ENCODE measurements around the gene ASMT.
"Not testable (repeated sequence)": the region's sequence is repeated elsewhere in the genome, so short reads cannot be mapped to it uniquely, and the experiment has no call there.

The ASMT gene

GRCh38 chrX:1614927-1615326, at the start of gene ASMT:
Gene ASMT (plus strand): TSS chrX:1615059. CDS start chrX:1615200, 141 bp downstream.
- DNase-seq: no peak

GRCh38 chrX:1574181-1574580, 40.7 kb upstream of the ASMT start:
- DNase-seq: not testable (repeated sequence)

- no peak for DNase-seq
Observed at GRCh38 chrX:1576201-1576992, 38.5 kb upstream of the ASMT start.

GRCh38 chrX:1577845-1578244, 37.0 kb upstream of the ASMT start:
- DNase-seq: no peak

DNA sequence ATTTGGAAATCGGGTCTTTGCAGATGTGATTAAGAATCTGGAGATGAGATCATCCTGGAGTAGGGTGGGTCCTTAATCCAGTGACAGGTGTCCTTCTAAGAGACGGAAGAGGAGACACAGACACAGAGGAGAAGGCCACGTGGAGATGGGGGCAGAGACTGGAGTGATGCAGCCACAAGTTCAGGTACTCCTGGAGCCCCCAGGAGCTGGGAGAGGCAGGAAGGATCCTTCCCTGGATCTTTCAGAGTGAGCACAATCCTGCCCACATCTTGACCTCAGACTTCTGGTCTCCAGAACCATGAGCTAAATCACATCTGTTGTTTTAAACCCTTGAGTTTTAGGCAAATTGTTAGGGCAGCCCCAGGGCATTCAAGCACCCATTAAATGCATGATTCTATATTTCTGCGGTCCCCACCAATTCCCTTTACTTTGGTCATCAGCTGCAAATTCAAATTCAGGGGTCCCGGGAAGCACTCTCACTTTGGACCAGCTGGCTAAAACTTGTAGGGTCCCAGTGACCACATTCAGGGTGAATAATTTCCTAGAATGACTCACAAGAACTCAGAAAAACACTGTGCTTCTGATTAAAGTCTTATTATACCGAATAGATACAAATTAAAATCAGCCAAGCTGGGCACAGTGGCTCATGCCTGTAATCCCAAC, 36.2 kb upstream of the ASMT start:
- no peak for DNase-seq

- DNase-seq: no peak
Observed at GRCh38 chrX:1581132-1581531, 33.7 kb upstream of the ASMT start.

DNA sequence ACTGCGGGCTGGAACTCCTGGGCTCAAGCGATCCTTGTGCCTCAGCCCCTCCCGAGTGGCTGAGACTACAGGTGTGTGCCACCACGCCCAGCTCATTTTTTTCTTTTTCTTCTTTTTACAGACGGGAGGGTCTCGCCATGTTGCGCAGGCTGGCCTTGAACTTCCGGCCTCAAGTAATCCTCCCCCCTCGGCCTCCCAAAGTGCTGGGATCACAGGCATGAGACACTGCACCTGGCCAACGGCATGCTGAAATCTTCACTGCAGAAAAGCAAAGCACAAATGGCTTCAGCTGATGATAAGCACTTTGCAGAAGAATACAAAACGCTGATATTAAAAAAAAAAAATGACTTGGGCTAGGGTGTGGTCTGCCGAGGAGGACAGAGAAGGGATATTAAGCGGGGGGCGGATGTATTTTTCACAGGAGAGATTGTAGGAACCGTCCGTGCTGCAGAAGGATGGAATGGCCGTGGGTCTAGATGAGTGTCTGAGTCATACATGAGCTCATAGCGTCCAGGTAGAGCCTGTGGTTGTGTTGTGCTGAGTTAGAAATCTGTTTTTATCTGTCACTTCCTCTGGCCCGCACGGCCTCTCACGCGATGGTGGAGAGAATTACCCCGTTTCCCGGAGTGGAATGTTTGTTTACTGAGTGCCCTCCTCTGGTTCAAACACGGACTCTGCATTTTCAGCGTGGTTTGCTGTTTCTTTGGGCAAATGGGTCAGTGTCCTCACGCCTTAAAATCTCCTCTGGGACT, 32.0 kb upstream of the ASMT start:
- DNase-seq: no peak

DNA sequence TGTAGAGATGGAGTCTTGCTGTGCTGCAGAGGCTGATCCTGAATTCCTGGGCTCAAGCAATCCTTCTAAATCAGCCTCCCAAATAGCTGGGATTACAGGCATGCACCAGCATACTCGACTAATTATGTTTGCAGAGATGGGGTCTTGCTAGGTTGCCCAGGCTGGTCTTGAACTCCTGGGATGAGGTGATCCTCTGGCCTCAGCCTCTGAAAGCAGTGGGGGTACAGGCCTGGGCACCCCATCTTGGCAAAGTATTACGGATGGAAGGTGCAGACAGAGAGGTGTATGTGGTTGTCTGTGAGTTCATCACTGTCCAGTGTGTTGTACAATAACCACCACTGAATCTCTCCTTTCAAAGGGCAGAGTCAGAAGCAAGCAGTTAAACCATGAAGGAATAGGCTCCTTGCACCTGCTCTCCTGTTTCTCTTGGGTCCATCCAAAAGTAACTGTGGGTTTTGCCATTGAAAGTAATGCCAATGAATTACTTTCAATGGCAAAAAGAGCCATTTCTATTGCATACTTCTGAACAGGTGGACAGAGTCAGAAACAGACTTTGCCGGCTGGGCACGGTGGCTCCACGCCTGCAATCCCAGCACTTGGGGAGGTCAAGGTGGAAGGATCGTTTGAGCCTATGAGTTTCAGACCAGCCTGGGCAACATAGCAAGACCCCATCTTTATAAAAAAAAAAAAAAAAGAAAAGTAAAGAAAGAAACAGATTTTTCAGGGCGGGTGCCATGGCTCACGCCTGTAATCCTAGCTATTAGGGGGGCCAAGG, 30.4 kb upstream of the ASMT start:
- no peak for DNase-seq

DNA sequence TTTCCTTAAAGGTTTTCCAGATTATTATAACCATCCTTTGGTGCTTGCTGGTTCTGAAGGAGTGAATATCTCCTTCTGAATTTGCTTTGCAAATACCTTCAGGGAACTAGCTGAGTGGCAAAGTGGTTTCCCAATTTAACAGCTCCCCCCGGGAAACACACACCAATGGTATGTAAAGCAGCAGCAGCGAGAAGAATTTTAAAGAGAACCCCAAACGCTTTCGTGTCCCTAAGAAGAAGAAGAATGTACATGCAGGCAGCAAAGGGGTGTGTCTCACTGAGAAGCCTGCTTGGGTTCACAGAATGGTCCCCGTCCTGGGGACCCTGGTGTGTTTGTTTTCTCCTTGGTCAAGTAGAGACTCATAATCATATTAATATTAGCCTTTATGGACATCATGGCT, 27.7 kb upstream of the ASMT start:
- no peak for DNase-seq

GRCh38 chrX:1589356-1590130, 25.3 kb upstream of the ASMT start:
- DNase-seq: no peak

GRCh38 chrX:1591102-1591862, 23.6 kb upstream of the ASMT start, which contains the start of gene AKAP17A:
Gene AKAP17A (plus strand): TSS chrX:1591604. CDS start chrX:1593463, 1,859 bp downstream.
- DNase-seq: peak; percentile 94

- DNase-seq: no peak
Observed at GRCh38 chrX:1591863-1592469, 22.9 kb upstream of the ASMT start.

DNA sequence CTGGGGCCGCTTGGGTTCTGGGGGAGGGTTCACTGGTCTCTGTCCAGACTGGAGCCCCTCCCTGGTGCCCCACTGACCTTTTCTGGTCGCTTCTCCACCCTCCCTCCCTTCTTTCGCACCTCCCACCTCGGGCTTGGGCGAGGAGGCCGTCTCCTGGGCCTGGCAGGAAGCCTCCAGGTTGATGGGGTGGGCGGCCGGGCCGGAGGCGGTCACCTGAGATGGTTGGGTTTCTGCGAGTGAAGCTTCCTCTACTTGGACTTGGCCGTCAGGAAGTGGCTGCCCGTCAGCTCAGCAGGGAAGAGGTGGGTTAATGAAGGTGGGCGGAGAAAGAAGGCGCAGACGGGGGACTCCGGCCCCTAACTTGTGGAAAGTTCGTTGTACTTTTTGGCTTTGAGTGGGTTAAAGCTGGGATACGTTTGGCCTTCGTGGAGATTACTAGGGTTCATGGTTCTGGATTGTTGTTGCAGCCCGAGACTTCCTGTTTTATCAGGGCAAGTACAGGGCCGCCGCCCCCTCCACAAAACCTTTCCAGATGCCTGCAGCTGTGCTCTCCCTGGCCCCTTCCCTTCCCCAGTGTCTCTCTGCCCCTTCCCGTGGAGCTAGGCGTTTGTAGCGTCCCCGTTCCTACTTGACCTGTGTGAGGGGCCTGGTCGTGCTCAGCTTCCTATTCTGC, 22.3 kb upstream of the ASMT start:
- DNase-seq: no peak

GRCh38 chrX:1593286-1594271, 21.3 kb upstream of the ASMT start:
- DNase-seq: no peak

DNA sequence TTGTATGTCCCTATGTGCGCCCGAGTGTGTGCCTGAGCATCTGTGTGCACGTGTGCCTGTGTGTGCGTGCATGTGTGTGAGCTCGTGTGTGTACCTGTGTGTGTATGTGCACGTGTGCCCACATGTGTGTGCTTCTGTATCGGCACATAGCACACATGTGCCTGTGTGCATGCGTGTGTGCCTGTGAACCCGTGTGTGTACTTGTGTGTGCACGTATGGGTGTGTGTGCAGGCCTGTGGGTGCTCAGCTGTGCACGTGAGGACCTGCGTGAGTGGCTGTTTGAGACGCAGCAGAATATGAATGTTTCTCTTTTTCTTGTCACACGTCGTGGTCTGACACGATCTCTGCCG, 19.2 kb upstream of the ASMT start:
- DNase-seq: no peak

GRCh38 chrX:1596676-1597344, 18.0 kb upstream of the ASMT start:
- DNase-seq: no peak

DNA sequence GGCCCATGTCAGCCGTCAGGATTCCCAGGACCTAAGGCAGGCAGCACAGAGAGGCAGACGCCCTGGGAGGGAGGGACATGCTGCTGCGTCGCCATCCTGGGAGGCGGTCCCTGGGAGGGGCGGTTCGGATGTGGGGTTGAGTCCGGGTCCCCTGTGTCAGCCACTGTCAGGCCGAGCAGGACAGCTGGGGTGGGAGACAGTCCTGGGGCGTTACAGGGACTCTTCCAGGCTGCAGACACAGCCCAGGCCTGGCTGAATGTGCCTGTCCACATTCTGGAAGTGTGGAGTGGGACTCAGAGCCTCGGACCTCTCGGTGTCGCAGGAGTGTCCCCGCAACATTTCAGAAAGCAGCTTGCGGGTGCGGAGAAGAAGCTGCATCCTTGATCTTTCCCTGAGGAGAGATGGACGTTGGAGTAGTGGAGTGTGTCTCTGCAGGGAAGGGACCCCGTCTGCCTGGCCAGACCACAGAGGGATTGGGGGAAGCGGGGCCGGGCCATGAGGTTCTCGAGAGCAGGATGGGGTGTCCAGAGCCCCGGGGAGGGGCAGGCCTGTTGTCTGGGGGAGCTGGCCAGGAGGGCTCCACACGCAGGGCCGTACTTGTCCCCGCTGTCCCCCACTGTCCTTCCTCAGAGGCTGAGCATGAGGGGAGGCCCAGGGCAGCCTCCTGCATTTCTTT, 17.4 kb upstream of the ASMT start:
- no peak for DNase-seq
